HL-60/S4 (cell line): ENCODE data around the gene CTNNA3.
"Not testable (repeated sequence)": the region's sequence is repeated elsewhere in the genome, so short reads cannot be mapped to it uniquely, and the experiment has no call there.

ENCODE experiments used
- in situ Hi-C: fragments of 300-500 bp; cut with MboI; formaldehyde crosslinking; loops from 2 replicates; pipeline ENCODE4 v1.14.3; 2022; ENCODE audit warnings: low sequenced_read_pairs

CTNNA3 gene

GRCh38 chr10:67259319-67259929, 436.6 kb downstream of the CTNNA3 start:
- in situ Hi-C loops: no loop called here

GRCh38 chr10:67257427-67258144, 438.4 kb downstream of the CTNNA3 start:
- in situ Hi-C loops: no loop called here

- in situ Hi-C loops: no loop called here
Observed at GRCh38 chr10:67257018-67257417, 439.0 kb downstream of the CTNNA3 start.

- in situ Hi-C loops: no loop called here
Observed at GRCh38 chr10:67250686-67251085, 445.3 kb downstream of the CTNNA3 start.

- in situ Hi-C loops: no loop called here
Observed at GRCh38 chr10:67246066-67246555, 449.9 kb downstream of the CTNNA3 start.

GRCh38 chr10:67242528-67242927, 453.5 kb downstream of the CTNNA3 start:
- in situ Hi-C loops: no loop called here

- in situ Hi-C loops: no loop called here
Observed at GRCh38 chr10:67241451-67241850, 454.5 kb downstream of the CTNNA3 start.

GRCh38 chr10:67239864-67240497, 456.0 kb downstream of the CTNNA3 start:
- in situ Hi-C loops: no loop called here

- in situ Hi-C loops: not testable (repeated sequence)
Observed at GRCh38 chr10:67230680-67231500, 465.1 kb downstream of the CTNNA3 start.

GRCh38 chr10:67225226-67225625, 470.8 kb downstream of the CTNNA3 start:
- in situ Hi-C loops: no loop called here

- in situ Hi-C loops: no loop called here
Observed at GRCh38 chr10:67224553-67224952, 471.4 kb downstream of the CTNNA3 start.

GRCh38 chr10:67222934-67223333, 473.1 kb downstream of the CTNNA3 start:
- in situ Hi-C loops: no loop called here

GRCh38 chr10:67221939-67222494, 474.0 kb downstream of the CTNNA3 start:
- in situ Hi-C loops: no loop called here

GRCh38 chr10:67211680-67212079, 484.3 kb downstream of the CTNNA3 start:
- in situ Hi-C loops: no loop called here

GRCh38 chr10:67207923-67208322, 488.1 kb downstream of the CTNNA3 start:
- in situ Hi-C loops: not testable (repeated sequence)

GRCh38 chr10:67200913-67201564, 495.0 kb downstream of the CTNNA3 start:
- in situ Hi-C loops: no loop called here

GRCh38 chr10:67175354-67175753, 520.6 kb downstream of the CTNNA3 start:
- in situ Hi-C loops: no loop called here

GRCh38 chr10:67173787-67174186, 522.2 kb downstream of the CTNNA3 start:
- in situ Hi-C loops: no loop called here

- in situ Hi-C loops: no loop called here
Observed at GRCh38 chr10:67171970-67172369, 524.0 kb downstream of the CTNNA3 start.

- in situ Hi-C loops: no loop called here
Observed at GRCh38 chr10:67156239-67156638, 539.8 kb downstream of the CTNNA3 start.
